SU-DHL-6 (cell line): ENCODE measurements around the gene TEX35.

Source experiments
- CTCF ChIP-seq: fragments of 200-600 bp; sonication (generic); IDR thresholded peaks from one replicate; pipeline ENCODE4 v1.5.1; 2017; ENCODE audit warnings: antibody characterized with exemption, mild to moderate bottlenecking, low read length, moderate library complexity; ENCODE audit not compliant: insufficient read depth, poor library complexity, severe bottlenecking
- EZH2phosphoT487 ChIP-seq: fragments of 200-600 bp; sonication (generic), shearing (Covaris generic); conservative IDR thresholded peaks from 2 replicates; pipeline ENCODE4 v1.6.1; 2018; ENCODE audit warnings: mild to moderate bottlenecking, antibody characterized with exemption, low read length, moderate library complexity, mixed read lengths

DNA sequence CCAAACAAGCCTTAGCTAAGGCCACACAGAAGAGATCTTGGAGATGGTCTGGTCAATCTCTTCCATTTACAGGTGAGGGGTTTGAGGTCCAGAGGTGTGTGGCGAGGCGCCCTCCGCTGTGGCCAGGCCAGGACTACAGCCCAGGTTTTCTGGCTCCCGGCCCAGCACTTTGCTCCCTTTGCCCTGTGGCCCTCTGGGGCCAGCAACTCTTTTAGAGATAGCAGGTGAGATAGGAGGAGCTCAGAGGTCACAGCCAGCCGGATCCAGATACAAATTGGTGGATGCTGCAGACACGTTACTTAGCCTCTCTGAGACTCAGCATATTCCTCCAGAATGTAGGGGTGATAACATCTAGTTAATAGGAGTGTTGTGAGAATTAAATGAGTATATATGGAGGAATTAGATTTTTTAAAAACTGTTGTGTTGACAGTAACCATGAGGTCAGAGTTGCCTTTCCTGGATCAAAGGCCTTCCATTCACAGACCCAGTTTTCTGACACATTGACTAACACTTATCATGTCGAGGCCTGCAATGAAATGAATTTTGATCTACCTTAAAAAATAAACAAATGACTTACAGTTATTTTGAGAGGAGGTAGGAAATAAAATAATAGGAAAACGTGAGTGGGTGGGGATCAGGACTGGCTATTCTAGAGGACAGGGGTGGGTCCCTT, 16.6 kb downstream of the TEX35 start:
- TF ChIP-seq CTCF = no peak
- TF ChIP-seq EZH2phosphoT487 = no peak
